ENCODE data around the gene NAXE.
"Not testable (repeated sequence)": the region's sequence is repeated elsewhere in the genome, so short reads cannot be mapped to it uniquely, and the experiment has no call there.

Gene NAXE

DNA sequence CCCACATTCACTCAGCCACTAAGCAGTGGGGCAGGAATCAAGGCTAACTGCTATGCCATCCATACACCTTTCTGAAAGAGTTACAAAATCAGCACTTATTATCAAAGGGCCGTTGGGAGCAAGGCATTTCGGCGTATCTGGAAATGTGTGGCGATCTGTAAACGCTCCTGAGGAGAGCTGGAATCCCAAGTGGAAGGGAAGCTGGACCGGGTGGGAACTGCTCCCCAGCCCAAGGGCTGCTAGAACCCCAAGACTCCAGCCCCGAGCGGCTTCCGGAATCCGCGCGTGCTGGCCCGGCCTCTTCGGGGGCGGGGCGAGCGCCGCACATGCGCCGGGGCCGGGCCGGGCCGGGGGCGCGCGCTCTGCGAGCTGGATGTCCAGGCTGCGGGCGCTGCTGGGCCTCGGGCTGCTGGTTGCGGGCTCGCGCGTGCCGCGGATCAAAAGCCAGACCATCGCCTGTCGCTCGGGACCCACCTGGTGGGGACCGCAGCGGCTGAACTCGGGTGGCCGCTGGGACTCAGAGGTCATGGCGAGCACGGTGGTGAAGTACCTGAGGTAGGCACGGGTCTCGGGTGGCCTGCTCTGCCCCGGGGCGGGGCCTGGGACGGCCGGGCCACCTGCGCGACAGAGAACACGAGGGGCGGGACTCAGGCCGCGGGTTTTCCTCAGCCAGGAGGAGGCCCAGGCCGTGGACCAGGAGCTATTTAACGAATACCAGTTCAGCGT is at the start of gene NAXE:
TSS of gene NAXE (plus strand) at position 345 of the 726 bp plus-strand sequence. CDS start at position 374, 29 bp downstream.
- peak in 1 of 2 experiments; percentile 73 for DNase-seq

DNA sequence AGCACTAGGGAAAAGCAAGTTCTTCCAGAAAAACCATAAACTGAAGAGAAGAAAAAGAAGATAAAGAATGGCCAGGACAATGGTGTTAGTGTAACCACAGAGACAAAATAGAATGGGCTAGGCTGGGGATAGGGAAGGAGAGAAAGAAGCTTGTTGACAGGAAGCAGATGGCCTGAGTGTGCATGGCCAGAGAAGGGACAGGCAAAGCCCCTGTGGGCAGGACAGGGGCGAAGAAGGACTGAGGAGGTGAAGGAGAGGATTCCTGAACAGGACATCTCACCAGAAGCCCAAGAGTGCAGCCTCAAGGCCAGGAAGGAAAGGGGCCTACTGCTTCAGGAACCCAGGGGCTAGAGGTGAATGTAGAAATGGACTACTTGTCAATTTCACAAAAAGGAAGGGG is 48.5 kb upstream of the NAXE start:
- DNase-seq, result no peak

DNA sequence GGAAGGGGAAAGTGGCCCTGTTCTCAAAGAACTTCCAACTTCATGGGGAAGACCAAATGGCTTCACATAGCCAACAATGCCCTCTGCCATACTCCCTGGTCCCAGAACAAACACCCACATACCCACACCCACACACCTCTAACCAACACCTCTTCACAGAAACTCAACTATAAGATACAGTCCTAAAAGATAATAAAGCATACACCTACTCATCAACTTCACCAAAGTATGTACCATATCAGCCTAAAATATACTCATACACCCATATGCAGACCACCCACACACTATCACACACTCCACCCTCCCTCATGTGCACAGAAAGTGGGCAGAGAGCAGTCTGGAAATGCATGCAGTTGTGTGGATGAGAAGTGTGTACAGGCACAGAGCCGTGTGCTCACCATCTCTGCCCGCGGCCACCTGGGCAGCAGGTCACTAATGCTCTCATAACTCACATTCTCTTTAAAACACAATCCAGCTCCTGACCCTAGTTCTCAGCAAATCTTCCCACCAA is 46.9 kb upstream of the NAXE start:
- DNase-seq, result no peak

DNA sequence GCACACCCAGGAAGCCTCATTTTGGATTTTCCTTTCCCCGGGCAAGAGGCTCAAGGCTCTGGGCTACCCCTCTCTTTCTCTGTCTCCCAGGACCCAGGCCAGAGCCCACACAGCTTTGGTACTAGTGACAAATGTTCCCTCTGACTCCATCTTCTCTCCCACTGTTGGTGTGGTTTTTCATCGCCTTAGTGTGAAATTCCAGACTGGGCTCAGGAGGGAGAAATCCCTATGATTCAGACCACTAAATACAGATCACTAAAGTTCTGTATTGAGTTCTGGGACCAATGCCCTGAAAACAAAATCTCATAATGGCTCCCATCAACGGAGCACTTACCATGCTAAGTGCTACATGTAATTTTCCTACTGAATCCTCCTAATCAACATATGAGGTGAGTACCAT is 45.3 kb upstream of the NAXE start:
- no peak for DNase-seq

DNA sequence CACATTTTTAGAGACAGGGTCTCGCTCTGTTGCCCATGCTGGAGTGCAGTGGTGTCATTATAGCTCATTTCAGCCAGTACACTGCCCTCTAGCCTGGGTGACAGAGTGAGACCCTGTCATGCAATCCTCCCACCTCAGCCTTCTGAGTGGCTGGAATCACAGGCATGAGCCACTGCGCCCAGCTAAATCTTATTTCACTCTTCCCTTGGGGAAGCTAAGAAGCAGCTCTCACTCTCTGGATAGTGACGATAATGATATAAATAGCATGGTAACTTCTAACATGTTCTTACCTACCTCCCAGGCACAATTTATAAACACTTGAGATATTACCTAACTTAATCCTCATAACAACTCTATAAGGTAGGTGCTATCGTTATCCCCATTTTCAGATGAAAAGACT is 44.1 kb upstream of the NAXE start:
- no peak for DNase-seq

DNA sequence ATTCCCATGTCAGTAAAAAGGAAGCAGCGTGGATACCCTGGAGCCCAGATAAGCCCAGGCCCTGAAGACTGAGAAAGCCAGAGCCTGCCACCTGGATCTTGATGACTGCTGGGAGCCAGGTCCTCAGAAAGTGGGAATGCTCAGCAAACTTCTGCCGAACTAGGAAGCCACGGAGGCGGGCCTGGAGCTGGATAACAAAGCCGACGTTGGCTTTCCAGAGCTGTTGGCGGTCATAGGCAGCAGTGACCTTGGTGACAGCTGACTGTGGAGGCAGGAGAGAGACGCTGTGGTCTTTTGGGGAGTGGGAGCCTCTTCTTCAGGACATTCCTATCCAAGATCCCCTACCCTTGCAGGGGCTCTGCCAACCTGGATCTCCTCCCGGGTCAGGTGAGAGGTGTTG is 43.6 kb upstream of the NAXE start:
- no peak for DNase-seq

DNA sequence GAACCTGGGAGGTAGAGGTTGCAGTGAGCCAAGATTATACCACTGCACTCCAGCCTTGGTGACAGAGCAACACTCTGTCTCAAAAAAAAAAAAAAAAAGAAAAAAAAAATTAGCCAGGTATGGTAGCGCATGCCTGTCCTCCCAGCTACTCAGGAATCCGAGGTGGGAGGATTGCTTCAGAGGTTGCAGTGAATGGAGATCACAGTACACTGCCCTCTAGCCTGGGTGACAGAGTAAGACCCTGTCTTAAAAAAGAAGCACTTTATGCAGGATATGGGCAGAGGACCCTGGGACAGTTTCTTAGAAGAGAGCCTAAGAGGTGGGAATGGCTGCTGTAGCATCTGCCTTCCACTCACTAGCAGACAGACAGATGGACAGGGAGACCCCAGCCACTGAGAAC is 42.2 kb upstream of the NAXE start:
- DNase-seq, result no peak

DNA sequence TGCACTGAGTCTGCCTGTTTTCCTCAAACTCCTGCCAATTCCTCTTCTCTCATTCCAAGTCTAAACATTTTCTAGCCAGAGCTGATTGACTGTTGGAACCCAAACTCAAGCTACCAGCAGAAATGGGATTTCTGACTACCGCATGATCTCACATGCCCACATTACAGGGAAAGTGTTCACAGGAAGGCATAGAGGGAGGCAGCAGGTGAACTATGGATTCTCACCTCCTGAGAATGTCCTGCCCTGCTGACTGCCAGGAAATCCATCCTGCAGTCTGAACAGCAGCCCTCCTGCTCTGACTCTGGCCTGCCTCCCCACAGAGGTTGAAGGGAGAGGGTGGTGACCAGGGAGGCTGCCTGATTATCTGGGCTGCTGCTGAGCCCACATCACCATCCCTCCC is 41.7 kb upstream of the NAXE start:
- no peak for DNase-seq

DNA sequence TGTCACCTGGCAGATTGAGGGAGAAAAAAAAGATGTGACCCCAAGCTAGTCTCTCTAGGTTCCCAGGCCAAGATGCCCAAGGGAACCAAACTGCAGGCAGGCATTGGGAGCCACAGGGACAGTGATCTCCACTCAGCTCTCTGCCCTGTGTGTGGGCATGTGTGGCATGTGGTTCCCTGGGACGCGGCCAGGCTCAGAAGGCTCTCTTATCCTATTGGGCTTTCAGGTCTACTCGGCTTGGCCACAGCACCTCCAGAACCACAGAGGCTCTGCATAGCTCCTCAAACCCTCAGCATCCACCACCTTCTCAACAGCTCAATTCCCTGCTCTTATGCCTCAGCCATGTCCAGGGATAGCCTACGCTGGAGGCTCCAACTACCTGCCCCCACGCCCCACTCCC is 41.2 kb upstream of the NAXE start:
- DNase-seq, result no peak

DNA sequence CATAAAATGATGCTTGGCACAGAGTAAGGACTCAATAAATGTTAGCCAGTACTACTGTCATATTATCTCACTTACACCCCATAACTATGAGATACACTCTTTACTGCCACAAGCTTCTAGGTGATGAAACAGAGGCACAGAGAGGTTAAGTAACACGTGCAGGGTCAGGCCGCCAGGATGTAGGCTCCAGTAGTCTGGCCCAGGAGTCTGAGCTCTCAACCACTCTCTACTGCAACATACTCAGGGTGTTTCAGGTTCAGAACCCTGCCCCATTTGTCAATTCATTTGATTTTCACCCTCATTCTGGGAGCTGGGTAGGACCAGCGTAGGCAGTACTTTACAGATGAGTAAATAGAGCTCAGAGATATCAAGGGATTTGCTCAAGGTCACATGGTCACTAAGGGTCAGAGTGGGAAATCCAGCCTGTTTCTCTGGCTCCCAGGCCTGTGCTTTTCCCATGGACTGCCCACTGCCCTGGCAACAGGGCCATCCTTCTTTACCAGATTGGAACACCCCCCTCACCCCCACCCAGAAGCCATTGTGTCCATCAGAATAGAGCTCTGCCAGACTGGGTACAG is 40.4 kb upstream of the NAXE start:
- no peak for DNase-seq

DNA sequence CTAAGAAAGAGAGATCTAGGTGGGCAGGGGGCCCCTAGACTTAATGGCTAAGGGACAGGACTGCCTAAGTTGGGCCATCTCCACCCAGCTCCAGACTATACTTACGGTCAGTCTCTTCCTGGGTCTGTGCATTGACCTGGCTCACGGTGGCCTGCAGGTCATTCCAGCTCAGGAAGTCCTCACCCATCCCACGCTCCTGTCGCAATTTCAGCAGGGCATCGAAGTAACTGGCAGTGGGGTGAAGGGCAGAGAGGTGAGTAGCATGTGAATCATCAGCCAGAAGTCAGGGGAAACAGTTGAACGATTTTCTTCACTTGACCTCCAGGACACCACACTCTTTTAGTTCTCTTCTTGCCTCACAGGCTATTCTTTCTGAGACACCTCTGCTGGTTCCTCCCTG is 39.7 kb upstream of the NAXE start:
- no peak for DNase-seq

DNA sequence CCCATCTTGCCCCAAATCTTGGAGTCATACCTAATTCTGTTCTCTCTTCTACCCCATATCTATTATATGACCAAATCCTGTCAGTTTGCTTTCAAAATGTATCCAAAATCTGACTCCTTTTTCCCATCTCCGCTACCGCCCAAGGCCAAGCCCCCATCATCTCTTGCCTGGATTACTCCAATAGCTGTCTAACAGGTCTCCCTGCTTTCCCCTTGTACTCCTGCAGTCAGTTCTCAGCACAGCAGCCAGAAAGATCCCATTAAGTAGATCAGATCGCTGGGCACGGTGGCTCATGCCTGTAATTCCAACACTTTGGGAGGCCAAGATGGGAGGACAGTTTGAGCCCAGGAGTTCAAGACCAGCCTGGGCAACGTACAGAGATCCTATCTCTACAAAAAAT is 39.1 kb upstream of the NAXE start:
- DNase-seq, result no peak

DNA sequence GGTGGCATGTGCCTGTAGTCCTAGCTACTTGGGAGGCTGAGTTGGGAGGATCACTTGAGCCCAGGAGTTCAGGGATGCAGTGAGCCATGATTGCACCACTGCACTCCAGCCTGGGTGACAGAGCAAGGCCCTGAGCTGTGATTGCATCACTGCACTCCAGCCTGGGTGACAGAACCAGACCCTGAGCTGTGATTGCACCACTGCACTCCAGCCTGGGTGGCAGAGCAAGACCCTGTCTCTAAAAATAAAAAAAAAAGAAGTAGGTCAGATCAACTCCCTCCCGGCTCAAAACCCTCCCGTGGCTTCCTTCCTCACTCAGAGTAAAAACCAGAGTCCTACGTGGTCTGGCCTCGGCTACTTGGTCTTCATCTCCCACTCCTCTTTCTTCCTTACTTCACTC is 38.6 kb upstream of the NAXE start:
- not testable (repeated sequence) for DNase-seq

DNA sequence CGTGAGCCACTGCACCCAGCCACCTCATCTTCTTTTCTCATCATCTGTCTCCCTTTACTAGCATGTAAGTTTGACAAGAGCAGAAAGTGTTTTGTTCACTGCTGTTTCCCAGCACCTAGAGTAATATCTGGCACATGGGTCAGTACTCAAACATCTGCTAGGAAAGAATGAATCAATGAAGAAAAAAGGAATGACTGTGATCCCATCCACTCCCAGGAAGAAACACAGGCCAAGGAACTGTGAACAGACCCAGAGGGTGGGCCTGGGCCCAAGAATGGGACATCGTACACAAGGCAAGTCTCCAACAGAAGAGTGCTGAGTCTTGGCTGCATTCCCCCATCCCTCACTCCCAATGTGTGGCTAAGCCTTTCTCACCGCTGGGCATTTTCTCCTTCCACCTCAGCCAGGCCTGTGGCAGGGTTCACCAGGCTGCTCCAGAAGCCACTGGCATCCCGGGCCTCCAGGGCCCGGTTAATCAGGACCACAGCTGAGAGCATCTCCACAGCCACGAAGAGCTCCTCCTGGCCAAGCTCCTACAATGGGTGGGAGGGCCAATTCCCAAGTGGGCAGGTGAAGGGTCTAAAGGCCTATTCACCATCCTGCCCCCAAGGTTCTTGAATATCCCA is 37.6 kb upstream of the NAXE start:
- no peak for DNase-seq

DNA sequence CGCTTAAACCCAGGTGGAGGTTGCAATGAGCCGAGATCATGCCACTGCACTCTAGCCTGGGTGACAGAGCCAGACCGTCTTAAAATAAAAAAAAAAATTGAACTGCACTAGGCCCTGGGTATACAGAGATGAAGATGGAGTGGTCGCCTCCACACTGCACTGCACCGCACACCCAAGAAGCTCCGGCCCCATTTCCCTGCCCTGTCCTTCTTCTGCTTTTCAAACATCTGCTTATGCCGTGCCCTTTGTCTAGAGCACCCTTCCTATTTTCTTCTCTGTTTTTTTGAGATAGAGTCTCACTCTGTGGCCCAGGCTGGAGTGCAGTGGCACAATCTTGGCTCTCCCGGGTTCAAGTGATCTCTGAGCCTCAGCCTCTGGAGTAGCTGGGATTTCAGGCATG is 36.6 kb upstream of the NAXE start:
- DNase-seq, result no peak

DNA sequence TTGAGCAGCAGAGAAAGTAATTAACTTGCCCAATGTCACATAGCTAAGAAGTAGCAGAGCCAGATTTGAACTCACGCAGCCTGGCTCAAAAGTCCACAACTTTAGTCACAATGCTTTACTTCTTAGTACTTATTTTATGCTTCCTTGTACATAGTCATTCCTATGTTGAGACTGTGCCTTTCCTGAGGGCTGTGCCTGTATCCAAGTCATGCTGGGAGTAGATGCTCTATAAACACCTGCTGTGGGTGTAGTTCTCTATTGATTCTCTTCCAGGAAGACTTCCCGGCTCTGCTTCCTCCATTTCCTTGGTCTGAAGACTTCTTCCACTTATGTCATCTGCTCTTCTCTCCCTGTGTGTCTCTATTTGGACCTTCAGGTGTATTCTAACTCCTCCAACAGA is 35.9 kb upstream of the NAXE start:
- no peak for DNase-seq

DNA sequence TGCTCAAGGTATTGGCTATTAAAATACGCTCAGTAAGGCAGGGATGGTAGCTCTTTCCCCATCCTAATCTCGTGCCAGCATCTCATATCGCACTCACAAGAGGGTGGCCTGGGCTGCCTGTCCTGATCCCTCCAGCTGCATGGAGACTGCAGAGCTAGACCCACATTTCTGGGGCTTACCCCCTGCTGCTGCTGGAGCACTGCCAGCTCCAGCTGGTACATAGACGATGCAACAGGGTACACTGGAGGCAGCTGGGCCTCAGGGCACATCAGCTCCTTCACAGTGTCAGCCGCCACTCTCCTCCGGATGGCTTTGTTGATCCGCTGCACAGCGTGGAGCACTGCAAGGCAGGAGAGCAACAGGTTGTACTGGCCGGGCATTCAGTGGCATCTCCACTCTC is 35.2 kb upstream of the NAXE start:
- DNase-seq, result no peak

DNA sequence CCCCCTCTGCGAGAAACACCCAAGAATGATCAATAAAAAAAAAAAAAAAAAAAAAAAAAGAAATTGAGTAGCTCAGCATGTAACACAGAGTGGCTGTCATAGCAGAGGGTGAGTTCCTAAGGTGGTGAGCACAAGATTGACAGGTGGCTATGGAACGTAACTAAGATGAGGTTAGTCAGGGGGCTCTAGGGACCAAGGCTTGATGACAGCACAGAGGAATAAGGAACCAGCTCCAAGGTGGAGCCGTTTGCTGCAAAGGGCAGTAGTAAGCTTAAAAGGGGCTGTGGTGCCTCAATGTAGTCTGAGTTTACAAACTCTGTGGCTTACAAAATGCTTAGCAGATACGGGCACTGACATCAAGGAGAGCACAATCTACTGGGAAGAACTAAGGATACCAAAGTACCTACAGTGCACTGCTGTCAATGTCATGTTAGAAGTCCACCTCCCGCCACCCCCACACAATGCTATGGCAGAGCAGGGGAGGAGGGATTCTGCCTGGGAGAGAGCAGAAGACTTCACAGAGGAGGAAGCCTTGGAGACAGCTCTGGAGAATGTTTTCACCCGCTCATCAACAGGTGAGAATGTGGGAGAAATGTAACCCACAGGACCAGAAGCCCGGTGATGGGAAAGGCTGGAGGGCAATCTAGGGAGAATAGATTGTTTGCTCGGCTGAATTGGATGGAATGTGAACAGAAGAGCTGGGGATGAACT is 32.3 kb upstream of the NAXE start:
- DNase-seq, result no peak

DNA sequence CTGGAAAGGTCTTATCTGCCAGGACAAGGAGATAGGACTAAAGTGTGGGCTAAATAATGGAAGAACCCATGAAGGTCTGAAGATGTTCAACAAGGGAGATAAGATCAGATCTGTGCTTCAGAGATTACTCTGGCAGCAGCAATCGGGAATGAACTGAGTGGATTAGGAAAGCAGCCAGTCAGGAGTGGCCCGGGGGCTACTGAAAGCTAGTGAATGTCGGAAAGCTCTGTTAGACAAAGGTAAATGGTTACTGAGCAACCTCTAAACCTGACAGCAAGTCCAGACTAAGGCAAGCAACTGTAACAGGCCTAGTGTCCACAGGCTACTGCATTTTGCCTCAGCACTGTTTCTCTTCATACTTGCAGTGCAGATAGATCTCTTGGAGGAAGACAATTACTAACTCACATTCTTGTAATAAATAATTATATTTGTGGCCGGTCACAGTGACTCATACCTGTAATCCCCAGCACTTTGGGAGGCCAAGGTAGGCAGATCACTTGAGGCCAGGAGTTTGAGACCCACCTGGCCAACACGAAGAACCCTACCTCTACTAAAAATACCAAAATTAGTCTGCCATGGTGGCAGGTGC is 31.7 kb upstream of the NAXE start:
- no peak for DNase-seq

DNA sequence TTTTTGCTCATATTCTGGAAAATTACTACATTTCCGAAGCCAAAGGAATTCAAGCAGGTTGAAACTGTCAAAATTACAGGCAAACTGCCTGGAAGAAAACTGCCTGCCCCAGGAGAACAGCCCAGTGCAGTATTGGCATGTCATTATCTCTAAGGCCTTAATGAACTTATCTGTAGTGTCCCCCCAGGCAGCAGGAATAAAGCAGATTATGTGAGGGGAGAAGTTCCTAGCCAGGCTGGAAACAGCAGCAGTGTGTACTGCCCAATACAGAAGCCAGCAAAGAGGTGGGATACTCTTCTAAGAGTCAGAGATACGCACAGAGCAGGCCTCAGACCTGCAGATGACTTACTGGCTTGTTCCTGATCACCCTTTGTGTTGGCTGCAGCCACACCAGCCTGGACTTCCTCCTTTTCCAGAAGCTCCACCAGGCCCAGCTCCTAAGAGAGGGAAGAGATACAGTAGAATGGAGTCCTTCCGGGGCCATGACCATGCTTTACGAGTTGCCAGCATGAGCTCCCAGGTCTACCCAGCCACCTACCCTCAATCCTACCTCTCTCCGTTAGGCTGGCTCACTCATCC is 30.9 kb upstream of the NAXE start:
- DNase-seq, result no peak

DNA sequence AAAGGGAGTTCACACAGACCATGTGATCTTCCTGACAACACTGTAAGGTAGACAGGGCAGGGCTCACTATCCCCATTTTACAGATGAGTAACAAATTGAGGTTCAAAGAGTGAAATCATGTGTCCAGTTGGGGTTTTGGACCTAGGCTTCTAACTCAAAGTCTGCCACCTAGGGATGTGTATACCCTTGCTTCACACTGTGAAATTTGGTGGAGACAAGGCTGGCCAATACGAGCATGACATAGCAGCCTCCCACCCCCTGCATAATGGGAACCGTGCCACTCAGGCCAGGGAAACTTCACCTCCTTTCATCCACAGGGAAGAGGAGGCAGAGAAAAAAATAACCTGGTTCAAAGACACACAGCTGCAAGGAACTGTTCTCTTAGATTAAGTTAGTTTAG is 26.1 kb upstream of the NAXE start:
- no peak for DNase-seq

DNA sequence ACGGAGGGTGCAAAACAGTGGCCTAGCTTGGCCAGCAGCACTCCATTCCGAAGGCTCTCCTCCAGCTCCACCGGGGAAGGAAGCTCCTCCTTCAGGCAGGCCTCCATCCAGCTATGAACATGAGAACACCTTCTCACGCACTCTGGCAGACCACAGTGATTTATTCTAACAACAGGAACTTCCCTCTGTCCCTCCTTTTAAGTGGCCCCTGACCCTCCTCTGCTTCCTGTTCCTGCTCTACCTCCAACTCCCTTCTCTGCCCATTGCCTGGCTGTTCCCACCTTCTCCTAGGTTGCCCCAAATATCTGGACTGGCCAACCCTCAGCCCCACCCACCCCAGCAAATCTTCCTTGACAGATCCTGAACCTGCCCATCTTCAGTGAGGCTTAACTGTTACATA is 25.1 kb upstream of the NAXE start:
- DNase-seq, result no peak

DNA sequence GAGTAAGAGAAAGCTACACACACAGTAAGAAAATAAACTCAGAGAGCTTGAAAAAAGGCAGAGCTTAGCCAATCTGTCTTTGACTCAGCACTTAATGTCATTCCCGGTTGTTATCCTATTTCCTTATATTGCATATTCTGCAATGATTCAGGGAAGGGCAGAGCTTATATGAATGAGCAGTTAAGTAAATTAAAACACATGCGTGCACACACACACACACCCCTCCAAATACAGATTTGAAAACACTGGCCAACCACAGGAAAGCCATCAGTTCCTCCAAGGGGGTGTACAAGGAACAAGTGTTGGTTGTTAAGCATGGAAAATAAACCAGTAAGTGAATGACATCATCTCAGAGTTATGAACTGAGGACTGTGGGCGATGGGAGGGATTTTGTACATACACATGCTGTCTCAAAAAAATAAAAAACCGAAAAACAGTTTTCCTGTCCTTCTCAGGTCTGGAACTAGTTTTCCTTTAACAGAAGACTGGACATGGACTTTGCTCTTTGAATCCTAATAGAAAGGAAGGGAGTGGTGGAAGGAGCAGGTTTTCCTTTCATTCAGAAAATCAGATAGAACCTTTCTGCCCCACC is 20.2 kb upstream of the NAXE start:
- DNase-seq, result peak in 1 of 2 experiments; percentile 14
